LNCaP clone FGC (cell line): ENCODE results near the gene CCSER1.
"Not testable (repeated sequence)": the region's sequence is repeated elsewhere in the genome, so short reads cannot be mapped to it uniquely, and the experiment has no call there.

Experiments used
- DNase-seq: peaks from one replicate; pipeline ENCODE4 v3.0.0-alpha.2; 2011; ENCODE audit warnings: low read depth
- H3K4me3 ChIP-seq: 2 replicates; pipeline ENCODE4 v1.5.1; 2011; ENCODE audit warnings: mild to moderate bottlenecking, low read depth, low read length, control low read depth
- TF ChIP-seq, protein P1 (sequence below): IDR thresholded peaks from 2 replicates; pipeline ENCODE4 v1.5.1; 2012; ENCODE audit warnings: mild to moderate bottlenecking; ENCODE audit not compliant: control insufficient read depth, insufficient read depth; ENCODE audit errors: extremely low read depth

CCSER1 gene

DNA sequence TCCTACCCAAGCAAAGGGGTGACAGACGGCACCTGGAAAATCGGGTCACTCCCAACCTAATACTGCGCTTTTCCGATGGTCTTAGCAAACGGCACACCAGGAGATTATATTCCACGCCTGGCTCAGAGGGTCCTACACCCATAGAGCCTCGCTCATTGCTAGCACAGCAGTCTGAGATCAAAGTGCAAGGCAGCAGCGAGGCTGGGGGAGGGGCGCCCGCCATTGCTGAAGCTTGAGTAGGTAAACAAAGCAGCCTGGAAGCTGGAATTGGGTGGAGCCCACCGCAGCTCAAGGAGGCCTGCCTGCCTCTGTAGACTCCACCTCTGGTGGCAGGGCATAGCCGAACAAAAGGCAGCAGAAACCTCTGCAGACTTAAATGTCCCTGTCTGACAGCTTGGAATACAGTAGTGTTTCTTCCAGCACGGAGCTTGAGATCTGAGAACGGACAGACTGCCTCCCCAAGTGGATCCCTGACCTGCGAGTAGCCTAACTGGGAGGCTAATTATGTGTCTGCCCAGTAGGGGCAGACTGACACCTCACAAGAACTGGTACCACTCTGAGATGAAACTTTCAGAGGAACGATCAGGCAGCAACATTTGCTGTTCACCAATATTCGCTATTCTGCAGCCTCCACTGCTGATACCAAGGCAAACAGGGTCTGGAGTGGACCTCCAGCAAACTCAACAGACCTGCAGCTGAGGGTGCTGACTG lies 784.7 kb downstream of the CCSER1 start:
- DNase-seq, H3K4me3 ChIP-seq: not testable (repeated sequence)
- TF ChIP-seq, protein P1, sequence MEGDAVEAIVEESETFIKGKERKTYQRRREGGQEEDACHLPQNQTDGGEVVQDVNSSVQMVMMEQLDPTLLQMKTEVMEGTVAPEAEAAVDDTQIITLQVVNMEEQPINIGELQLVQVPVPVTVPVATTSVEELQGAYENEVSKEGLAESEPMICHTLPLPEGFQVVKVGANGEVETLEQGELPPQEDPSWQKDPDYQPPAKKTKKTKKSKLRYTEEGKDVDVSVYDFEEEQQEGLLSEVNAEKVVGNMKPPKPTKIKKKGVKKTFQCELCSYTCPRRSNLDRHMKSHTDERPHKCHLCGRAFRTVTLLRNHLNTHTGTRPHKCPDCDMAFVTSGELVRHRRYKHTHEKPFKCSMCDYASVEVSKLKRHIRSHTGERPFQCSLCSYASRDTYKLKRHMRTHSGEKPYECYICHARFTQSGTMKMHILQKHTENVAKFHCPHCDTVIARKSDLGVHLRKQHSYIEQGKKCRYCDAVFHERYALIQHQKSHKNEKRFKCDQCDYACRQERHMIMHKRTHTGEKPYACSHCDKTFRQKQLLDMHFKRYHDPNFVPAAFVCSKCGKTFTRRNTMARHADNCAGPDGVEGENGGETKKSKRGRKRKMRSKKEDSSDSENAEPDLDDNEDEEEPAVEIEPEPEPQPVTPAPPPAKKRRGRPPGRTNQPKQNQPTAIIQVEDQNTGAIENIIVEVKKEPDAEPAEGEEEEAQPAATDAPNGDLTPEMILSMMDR: peak; percentile 23; the same call in 1 of the 2 replicates

DNA sequence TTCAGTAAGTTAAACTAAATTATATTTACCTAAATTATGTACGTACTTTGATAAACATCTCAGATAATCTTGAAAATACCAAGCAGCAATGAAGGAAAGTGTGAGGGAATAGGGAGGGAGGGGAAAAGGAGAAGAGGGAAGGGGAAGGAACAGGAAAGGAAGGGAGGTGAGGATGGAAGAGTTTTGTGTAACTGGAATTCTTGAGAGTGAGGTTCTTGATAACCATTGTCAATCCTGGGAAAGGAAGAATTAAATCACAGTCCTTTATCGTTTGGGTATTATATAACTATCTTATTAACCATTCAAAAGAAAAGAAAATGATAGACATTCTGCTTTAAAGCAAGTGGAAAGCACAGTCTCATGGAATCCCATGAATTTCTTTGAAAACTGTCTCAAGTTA lies 795.0 kb downstream of the CCSER1 start:
- H3K4me3 ChIP-seq: no peak overlapping the region
- DNase-seq: no peak
- TF ChIP-seq, protein P1: no peak

DNA sequence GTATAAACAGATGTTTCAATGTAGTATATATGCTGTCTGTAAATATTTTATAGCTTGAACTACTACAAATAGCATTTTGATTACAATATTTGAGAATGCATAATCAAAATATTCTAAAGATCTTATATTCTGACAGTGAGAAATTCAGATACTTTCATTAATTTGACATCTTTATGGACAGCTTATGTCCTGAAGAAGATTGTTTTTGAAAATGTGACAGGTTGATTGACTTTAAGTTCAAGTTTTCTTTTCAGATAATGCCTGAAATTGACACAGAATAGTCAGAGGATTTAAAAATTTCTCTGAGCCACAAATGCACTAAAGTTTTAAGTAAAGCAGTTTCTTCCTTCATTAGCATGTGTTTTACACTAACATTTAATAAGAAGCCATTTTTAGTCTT lies 799.8 kb downstream of the CCSER1 start:
- no peak overlapping the region for H3K4me3 ChIP-seq
- TF ChIP-seq, protein P1: no peak
- DNase-seq: no peak

DNA sequence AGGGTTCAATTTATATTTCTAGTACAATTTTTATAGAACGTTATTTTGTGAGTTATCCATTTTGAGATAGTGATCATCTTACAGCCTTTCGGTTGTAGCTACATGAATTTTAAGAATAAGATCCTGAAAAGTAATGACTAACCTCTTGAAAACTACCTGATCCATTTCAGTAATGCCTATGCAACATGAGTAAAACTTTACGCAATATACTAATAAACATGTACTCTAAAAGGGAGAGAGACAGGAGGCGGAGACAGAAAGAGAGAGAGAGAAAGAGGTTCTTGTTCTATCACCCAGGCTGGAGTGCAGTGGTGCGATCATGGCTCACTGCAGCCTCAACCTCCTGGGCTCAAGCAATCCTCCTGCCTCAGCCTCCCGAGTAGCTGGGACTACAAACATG lies 816.1 kb downstream of the CCSER1 start:
- H3K4me3 ChIP-seq: no peak overlapping the region
- TF ChIP-seq, protein P1: no peak
- DNase-seq: no peak

DNA sequence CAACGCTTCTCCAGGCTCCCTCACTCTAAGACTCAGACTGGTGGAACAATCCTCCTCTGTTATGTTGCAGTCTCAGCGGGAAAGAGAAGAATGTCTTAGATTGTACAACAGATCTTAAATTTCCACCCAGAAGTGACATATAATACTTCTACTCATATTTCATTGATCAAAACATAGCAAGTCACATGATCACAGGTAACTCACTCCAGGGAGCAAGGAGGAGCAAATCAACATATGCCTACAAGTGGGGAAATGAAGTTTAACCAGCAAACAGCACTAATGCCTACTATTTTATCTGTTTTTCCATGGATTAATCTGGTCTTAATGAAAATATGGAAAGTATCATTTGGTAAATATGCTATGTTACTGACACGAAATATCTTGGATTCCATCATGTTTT lies 819.8 kb downstream of the CCSER1 start:
- H3K4me3 ChIP-seq: no peak overlapping the region
- no peak for DNase-seq
- TF ChIP-seq, protein P1: no peak

DNA sequence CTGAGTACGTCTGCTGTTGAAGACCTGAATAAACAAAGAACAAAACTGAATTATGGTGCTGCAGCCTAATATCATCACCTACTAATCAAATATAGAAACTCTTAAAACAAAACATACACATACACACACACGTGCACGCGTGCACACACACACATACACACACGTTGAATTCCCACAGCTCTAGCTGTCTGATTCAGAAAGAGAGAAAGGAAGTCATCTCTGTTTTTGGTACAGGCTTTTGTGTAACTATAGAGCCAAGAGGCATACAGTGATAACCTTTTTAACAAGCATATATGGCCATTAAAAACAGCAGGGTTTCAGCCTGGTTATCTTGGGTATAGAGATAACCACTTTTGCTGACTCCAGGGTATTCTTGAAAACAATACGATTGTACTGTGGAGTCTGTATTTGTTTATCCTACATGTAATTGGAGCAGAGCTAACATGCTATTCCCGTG lies 823.2 kb downstream of the CCSER1 start:
- peak overlapping the region; percentile 1; the same call in 1 of the 2 replicates for H3K4me3 ChIP-seq
- TF ChIP-seq, protein P1: no peak
- peak; percentile 85 for DNase-seq

DNA sequence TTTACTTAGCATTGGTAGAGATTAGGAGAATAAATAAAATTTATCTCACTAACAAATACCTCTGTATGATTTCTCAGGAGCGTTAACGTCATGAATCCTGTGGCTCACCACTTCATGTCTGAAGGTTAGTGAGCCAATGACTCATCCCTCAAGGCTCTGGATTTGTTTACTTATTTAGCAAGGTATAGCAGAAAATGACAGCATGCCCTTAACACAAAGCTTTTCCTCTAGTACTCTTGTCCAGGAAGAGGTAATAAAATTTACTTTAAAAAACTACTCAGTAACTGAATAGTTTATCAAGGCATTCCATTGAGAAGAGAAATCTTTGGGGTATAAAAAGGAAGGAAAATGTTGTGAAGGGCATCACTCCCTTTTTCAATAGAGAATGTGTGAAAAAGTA lies 823.8 kb downstream of the CCSER1 start:
- TF ChIP-seq, protein P1: no peak
- peak; percentile 83 for DNase-seq
- peak overlapping the region; percentile 17; the same call in 1 of the 2 replicates for H3K4me3 ChIP-seq
